Measurements from ENCODE around the gene TLL1. TPM values are rescaled to one million over a fixed set of nuclear protein-coding genes. Genes with fewer than 3 reads are reported as not detected.

Gene TLL1
- total and polyA plus RNA-seq, 2 of the 13 experiments (the other 11 are each of a cell fraction or from before 2014, with no cell fraction given) = not detected

DNA sequence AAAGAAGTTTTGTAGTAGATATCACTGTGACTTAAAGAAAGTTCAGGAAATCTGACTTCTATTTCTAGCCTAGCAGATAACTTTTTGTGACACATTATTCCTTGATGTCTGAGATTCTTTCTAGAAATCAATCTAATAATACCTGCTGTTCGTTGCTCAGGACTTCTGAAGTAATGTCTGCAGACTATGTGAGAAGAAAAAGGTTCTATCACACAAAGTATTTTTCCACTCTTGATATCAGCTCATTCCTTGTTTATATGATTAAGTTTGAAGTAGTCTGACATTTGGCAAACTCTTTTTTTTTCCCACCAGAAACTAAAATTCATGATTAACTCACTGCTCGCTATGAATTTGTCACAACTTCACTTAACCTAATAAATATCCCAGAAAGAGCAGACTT lies 56.6 kb downstream of the TLL1 start:
- Histone ChIP-seq H3K79me2 (ENCODE audit: insufficient read depth, low read length) (no peaks in the 10 kb centered on the region), H3K9ac (ENCODE audit: insufficient read depth, low read depth, low read length) (no peak overlapping the region), H3K9me3 (ENCODE audit: low read length) (no peaks in the 10 kb centered on the region), H3K4me2 (ENCODE audit: low read depth, low read length) (no peak overlapping the region), H2AFZ (ENCODE audit: low read length) (no peak overlapping the region), H3K4me3 (replicated peaks in 1 of 3; ENCODE audit: insufficient read depth in 1 of 3, low read depth in 2 of 3, low read length in 3 of 3) (no peak overlapping the region), H4K20me1 (ENCODE audit: insufficient read depth, low read length) (no peaks in the 10 kb centered on the region), H3K36me3 (replicated peaks in 1 of 2; ENCODE audit: control insufficient read depth in 1 of 2, insufficient read depth in 2 of 2, low read length in 2 of 2) (no peaks in the 10 kb centered on the region), H3K4me1 (ENCODE audit: insufficient read depth, low read length) (no peaks in the 10 kb centered on the region), H3K27me3 (ENCODE audit: control insufficient read depth in 1 of 2, insufficient read depth in 2 of 2, low read length in 2 of 2) (no peaks in the 10 kb centered on the region), H3K27ac (ENCODE audit: extremely low read length, insufficient read depth, low read length) (no peak overlapping the region)
- TF ChIP-seq NFYB (CRISPR knock-in tag; IDR thresholded peaks at IDR 0.05) (no peak), BRCA1 (CRISPR knock-in tag; IDR thresholded peaks at IDR 0.05) (no peak)
- ATAC-seq = no peak
- FAIRE-seq = no peak
- POLR2A ChIA-PET = no interaction called here
- WGBS (ENCODE audit: low lambda C conversion rate) = 0% methylated on average over 2 of the region's 2 CpGs
- CTCF ChIA-PET (ENCODE audit: low intra/inter-chr PET ratio, low total read pairs) = no interaction called here
- BruUV-seq (replicated peaks) = no TSS peak
- in situ Hi-C loops (cut with HindIII; ENCODE audit: extremely low pct_ligation_motif_present, low pct_unique_long_range_greater_than_20kb) = no loop called here
- no peak for DNase-seq (ENCODE audit: low spot score)
- intact Hi-C loops (cut with micrococcal nuclease; ENCODE audit: unreplicated experiment) = no loop called here

DNA sequence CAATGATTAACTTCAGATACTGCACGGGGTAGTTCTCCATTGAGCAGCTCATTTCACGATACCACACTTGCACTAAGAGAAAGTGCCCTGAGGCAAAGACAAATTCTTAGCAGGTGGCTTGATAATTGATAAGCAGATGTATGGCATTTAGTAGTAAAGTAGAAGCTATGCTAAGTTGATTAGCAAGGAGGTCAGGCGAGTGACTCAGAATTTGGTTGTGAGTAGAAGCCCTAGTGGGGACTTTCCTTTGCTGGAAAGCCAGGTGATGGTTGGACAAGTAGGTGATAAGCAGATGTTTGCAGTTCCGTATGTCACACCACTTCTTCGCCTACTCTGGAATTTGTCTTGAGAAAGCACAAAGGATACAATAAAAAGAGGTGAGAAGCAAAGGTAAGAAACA lies 58.7 kb downstream of the TLL1 start:
- FAIRE-seq (no peak), DNase-seq (ENCODE audit: low spot score) (no peak), ATAC-seq (no peak)
- H4K20me1 ChIP-seq (ENCODE audit: insufficient read depth, low read length) = no peaks in the 10 kb centered on the region
- no peak overlapping the region for H3K4me3 ChIP-seq (replicated peaks in 1 of 3; ENCODE audit: insufficient read depth in 1 of 3, low read depth in 2 of 3, low read length in 3 of 3)
- WGBS (ENCODE audit: low lambda C conversion rate) = 12% methylated on average over 5 of the region's 5 CpGs
- no peaks in the 10 kb centered on the region for H3K79me2 ChIP-seq (ENCODE audit: insufficient read depth, low read length)
- no TSS peak for BruUV-seq (replicated peaks)
- no peak overlapping the region for H3K9ac ChIP-seq (ENCODE audit: insufficient read depth, low read depth, low read length)
- H3K4me2 ChIP-seq (ENCODE audit: low read depth, low read length) = no peak overlapping the region
- no peaks in the 10 kb centered on the region for H3K27me3 ChIP-seq (ENCODE audit: control insufficient read depth in 1 of 2, insufficient read depth in 2 of 2, low read length in 2 of 2)
- no peaks in the 10 kb centered on the region for H3K4me1 ChIP-seq (ENCODE audit: insufficient read depth, low read length)
- H3K9me3 ChIP-seq (ENCODE audit: low read length) = no peaks in the 10 kb centered on the region
- ChIA-PET CTCF (ENCODE audit: low intra/inter-chr PET ratio, low total read pairs) (no interaction called here), POLR2A (no interaction called here)
- H2AFZ ChIP-seq (ENCODE audit: low read length) = no peak overlapping the region
- intact Hi-C loops (cut with micrococcal nuclease; ENCODE audit: unreplicated experiment) (no loop called here), in situ Hi-C loops (cut with HindIII; ENCODE audit: extremely low pct_ligation_motif_present, low pct_unique_long_range_greater_than_20kb) (no loop called here)
- H3K36me3 ChIP-seq (replicated peaks in 1 of 2; ENCODE audit: control insufficient read depth in 1 of 2, insufficient read depth in 2 of 2, low read length in 2 of 2) = no peaks in the 10 kb centered on the region
- H3K27ac ChIP-seq (ENCODE audit: extremely low read length, insufficient read depth, low read length) = no peak overlapping the region
- TF ChIP-seq CHD2 (IDR thresholded peaks at IDR 0.05; ENCODE audit: low read depth, low read length) (no peak), ZFP1 (CRISPR knock-in tag; IDR thresholded peaks at IDR 0.05) (no peak), ZNF550 (CRISPR knock-in tag; IDR thresholded peaks at IDR 0.05; ENCODE audit: borderline replicate concordance) (no peak), HNRNPK (IDR thresholded peaks at IDR 0.05; ENCODE audit: low read depth, low read length, poor library complexity, severe bottlenecking) (no peak), HDAC1 (CRISPR knock-in tag; IDR thresholded peaks at IDR 0.05) (no peak), ZNF790 (CRISPR knock-in tag; IDR thresholded peaks at IDR 0.05; ENCODE audit: borderline replicate concordance) (no peak), ZNF782 (CRISPR knock-in tag; IDR thresholded peaks at IDR 0.05; ENCODE audit: borderline replicate concordance) (no peak), YEATS2 (CRISPR knock-in tag; IDR thresholded peaks at IDR 0.05; ENCODE audit: borderline replicate concordance) (no peak), ZNF484 (CRISPR knock-in tag; IDR thresholded peaks at IDR 0.05; ENCODE audit: borderline replicate concordance, low read depth) (no peak), ZSCAN21 (CRISPR knock-in tag; IDR thresholded peaks at IDR 0.05; ENCODE audit: borderline replicate concordance) (no peak), ZNF256 (CRISPR knock-in tag; conservative IDR thresholded peaks at IDR 0.05) (no peak), ZSCAN20 (CRISPR knock-in tag; IDR thresholded peaks at IDR 0.05; ENCODE audit: borderline replicate concordance) (no peak), ZNF234 (CRISPR knock-in tag; conservative IDR thresholded peaks at IDR 0.05) (no peak), ZNF225 (CRISPR knock-in tag; IDR thresholded peaks at IDR 0.05) (no peak)
- TF ChIP-seq, protein P1, sequence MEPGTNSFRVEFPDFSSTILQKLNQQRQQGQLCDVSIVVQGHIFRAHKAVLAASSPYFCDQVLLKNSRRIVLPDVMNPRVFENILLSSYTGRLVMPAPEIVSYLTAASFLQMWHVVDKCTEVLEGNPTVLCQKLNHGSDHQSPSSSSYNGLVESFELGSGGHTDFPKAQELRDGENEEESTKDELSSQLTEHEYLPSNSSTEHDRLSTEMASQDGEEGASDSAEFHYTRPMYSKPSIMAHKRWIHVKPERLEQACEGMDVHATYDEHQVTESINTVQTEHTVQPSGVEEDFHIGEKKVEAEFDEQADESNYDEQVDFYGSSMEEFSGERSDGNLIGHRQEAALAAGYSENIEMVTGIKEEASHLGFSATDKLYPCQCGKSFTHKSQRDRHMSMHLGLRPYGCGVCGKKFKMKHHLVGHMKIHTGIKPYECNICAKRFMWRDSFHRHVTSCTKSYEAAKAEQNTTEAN (CRISPR knock-in tag; conservative IDR thresholded peaks at IDR 0.05) = no peak
- TF ChIP-seq, protein P2, sequence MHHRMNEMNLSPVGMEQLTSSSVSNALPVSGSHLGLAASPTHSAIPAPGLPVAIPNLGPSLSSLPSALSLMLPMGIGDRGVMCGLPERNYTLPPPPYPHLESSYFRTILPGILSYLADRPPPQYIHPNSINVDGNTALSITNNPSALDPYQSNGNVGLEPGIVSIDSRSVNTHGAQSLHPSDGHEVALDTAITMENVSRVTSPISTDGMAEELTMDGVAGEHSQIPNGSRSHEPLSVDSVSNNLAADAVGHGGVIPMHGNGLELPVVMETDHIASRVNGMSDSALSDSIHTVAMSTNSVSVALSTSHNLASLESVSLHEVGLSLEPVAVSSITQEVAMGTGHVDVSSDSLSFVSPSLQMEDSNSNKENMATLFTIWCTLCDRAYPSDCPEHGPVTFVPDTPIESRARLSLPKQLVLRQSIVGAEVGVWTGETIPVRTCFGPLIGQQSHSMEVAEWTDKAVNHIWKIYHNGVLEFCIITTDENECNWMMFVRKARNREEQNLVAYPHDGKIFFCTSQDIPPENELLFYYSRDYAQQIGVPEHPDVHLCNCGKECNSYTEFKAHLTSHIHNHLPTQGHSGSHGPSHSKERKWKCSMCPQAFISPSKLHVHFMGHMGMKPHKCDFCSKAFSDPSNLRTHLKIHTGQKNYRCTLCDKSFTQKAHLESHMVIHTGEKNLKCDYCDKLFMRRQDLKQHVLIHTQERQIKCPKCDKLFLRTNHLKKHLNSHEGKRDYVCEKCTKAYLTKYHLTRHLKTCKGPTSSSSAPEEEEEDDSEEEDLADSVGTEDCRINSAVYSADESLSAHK (CRISPR knock-in tag; IDR thresholded peaks at IDR 0.05; ENCODE audit: borderline replicate concordance) = no peak

Measured in HepG2 (cell line).